ENCODE measurements around the gene LNX1. TPM values are rescaled to one million over a fixed set of nuclear protein-coding genes. Genes with fewer than 3 reads are reported as not detected.

LNX1 gene
- total RNA-seq, 1 donor from 2014 or later: 4.4 TPM

DNA sequence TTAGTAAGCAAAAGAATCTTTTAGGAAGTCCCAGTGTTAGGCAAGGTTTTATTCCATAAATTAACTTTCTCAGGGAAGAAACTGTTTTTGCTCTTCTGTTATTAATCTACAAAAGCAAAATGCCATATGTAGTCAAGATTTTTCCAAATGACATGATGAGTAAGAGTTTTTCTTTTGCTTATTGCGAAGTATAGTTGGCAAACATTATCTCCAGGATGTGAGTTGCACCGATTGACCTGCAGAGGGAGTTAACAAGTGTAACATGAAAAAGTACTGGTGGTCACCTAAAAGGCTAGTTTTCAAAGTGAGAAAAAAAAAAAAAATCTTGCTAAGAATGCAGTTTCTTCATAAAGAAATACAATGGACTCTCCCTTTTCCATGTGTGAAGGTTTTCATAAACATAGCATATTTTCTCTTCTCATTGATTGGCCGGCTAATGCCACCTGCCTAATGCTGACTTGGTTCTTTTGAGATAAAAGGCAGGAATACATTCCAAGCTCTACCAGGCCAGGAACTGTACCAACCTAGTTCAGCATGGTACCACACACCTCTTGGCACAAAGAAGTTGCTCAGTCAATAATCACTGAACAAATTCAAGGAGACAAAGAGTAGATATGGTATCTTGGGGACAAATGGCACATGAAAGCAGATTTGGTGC, 100.2 kb downstream of the LNX1 start:
- peak; percentile 99 for FAIRE-seq
- no peak for TF ChIP-seq EZH2 (IDR thresholded peaks at IDR 0.05; ENCODE audit: insufficient read depth, low read length)
- TF ChIP-seq, protein P1, sequence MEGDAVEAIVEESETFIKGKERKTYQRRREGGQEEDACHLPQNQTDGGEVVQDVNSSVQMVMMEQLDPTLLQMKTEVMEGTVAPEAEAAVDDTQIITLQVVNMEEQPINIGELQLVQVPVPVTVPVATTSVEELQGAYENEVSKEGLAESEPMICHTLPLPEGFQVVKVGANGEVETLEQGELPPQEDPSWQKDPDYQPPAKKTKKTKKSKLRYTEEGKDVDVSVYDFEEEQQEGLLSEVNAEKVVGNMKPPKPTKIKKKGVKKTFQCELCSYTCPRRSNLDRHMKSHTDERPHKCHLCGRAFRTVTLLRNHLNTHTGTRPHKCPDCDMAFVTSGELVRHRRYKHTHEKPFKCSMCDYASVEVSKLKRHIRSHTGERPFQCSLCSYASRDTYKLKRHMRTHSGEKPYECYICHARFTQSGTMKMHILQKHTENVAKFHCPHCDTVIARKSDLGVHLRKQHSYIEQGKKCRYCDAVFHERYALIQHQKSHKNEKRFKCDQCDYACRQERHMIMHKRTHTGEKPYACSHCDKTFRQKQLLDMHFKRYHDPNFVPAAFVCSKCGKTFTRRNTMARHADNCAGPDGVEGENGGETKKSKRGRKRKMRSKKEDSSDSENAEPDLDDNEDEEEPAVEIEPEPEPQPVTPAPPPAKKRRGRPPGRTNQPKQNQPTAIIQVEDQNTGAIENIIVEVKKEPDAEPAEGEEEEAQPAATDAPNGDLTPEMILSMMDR (IDR thresholded peaks at IDR 0.05; ENCODE audit: insufficient read depth, low read depth, low read length): peak; percentile 86
- peaks cover 2% of the 10 kb centered on the region for H3K36me3 Mint-ChIP-seq (ENCODE audit: low read depth, unreplicated experiment)
- Histone ChIP-seq H3K9me3 (ENCODE audit: insufficient read depth, low read depth, low read length) (no peaks in the 10 kb centered on the region), H3K4me1 (ENCODE audit: insufficient read depth, low read length) (peaks cover 7% of the 10 kb centered on the region), H3K36me3 (ENCODE audit: insufficient read depth, low read length) (no peaks in the 10 kb centered on the region), H4K20me1 (ENCODE audit: insufficient read depth, low read length) (no peaks in the 10 kb centered on the region), H3K27me3 (ENCODE audit: insufficient read depth, low read length) (no peaks in the 10 kb centered on the region), H3K9ac (ENCODE audit: low read length) (no peak overlapping the region), H3K27ac (ENCODE audit: low read depth, low read length) (no peak overlapping the region), H2AFZ (ENCODE audit: low read depth, low read length) (no peak overlapping the region), H3K4me2 (ENCODE audit: low read length) (peak overlapping the region; percentile 20), H3K79me2 (ENCODE audit: insufficient read depth, low read length) (no peaks in the 10 kb centered on the region), H3K4me3 (ENCODE audit: insufficient read depth, low read depth, low read length) (no peak overlapping the region)
- peaks cover 22% of the 10 kb centered on the region for H3K4me1 Mint-ChIP-seq (ENCODE audit: low read depth, unreplicated experiment)
- no peaks in the 10 kb centered on the region for H3K27me3 Mint-ChIP-seq (ENCODE audit: low read depth, unreplicated experiment)
- H3K9me3 Mint-ChIP-seq (ENCODE audit: unreplicated experiment): peaks cover 3% of the 10 kb centered on the region
- peak overlapping the region; percentile 66 for H3K27ac Mint-ChIP-seq (ENCODE audit: unreplicated experiment)
- no peak overlapping the region for H3K4me3 Mint-ChIP-seq (ENCODE audit: unreplicated experiment)
- DNase-seq (ENCODE audit: low read depth): peak; percentile 82

DNA sequence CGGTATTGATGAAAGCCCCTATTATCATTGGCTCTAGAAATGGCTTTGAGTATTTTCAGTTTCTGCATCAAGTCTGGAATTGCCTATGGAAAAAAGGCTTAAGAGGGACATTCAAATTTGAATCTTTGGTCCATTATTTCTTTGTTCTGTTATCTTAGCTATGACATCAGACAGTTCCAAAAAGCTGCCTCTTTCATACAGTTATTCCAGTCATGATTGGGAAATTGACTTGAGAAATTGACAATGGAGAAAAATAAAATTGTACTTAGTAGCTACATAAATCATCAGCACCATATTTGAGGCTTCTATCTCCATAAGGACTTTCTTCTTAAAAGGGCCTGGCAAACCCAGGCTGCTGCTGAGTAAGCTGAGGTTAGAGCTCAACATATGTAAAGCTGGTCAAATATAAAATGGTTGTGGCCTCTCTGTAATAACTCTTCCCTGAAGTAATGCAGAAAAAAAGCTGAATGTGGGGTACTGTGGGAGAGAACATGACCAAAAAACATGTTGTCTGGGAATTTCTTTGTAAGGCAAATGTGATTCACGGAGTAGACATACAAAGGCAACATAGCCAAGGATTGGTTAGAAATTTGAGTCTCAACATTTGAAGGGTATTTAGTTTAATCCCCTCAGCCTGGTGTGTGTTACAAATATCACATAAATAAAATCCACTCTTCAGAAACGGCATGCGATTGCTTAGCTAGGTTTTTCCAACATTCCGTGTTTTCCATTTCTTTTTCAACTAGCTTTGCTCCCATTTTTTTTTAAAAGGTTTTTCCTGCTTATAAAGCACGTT, 100.9 kb downstream of the LNX1 start:
- peaks cover 2% of the 10 kb centered on the region for H3K36me3 Mint-ChIP-seq (ENCODE audit: low read depth, unreplicated experiment)
- Histone ChIP-seq H4K20me1 (ENCODE audit: insufficient read depth, low read length) (no peaks in the 10 kb centered on the region), H3K36me3 (ENCODE audit: insufficient read depth, low read length) (no peaks in the 10 kb centered on the region), H3K27ac (ENCODE audit: low read depth, low read length) (no peak overlapping the region), H2AFZ (ENCODE audit: low read depth, low read length) (no peak overlapping the region), H3K4me2 (ENCODE audit: low read length) (peak overlapping the region; percentile 20), H3K9ac (ENCODE audit: low read length) (no peak overlapping the region), H3K4me1 (ENCODE audit: insufficient read depth, low read length) (peaks cover 7% of the 10 kb centered on the region), H3K4me3 (ENCODE audit: insufficient read depth, low read depth, low read length) (no peak overlapping the region), H3K9me3 (ENCODE audit: insufficient read depth, low read depth, low read length) (no peaks in the 10 kb centered on the region), H3K27me3 (ENCODE audit: insufficient read depth, low read length) (no peaks in the 10 kb centered on the region), H3K79me2 (ENCODE audit: insufficient read depth, low read length) (no peaks in the 10 kb centered on the region)
- DNase-seq (ENCODE audit: low read depth): no peak
- peak overlapping the region; percentile 92 for H3K27ac Mint-ChIP-seq (ENCODE audit: unreplicated experiment)
- TF ChIP-seq, protein P1 (IDR thresholded peaks at IDR 0.05; ENCODE audit: insufficient read depth, low read depth, low read length): no peak
- TF ChIP-seq EZH2 (IDR thresholded peaks at IDR 0.05; ENCODE audit: insufficient read depth, low read length): no peak
- H3K27me3 Mint-ChIP-seq (ENCODE audit: low read depth, unreplicated experiment): no peaks in the 10 kb centered on the region
- peaks cover 22% of the 10 kb centered on the region for H3K4me1 Mint-ChIP-seq (ENCODE audit: low read depth, unreplicated experiment)
- peak; percentile 37 for FAIRE-seq
- H3K4me3 Mint-ChIP-seq (ENCODE audit: unreplicated experiment): no peak overlapping the region
- peaks cover 3% of the 10 kb centered on the region for H3K9me3 Mint-ChIP-seq (ENCODE audit: unreplicated experiment)
